Measurements from ENCODE around the gene NPFFR1.

Gene NPFFR1

GRCh38 chr10:70317943-70318318 lies 34.1 kb upstream of the NPFFR1 start:
- CTCF ChIA-PET, result interaction anchor here (0.5 kb wide), 1 partner anchor 53 kb away, joined by 3 read pairs; no protein-coding TSS in a partner anchor
- POLR2A ChIA-PET, result no interaction called here

GRCh38 chr10:70317272-70317942 lies 33.6 kb upstream of the NPFFR1 start:
- CTCF ChIA-PET, result interaction anchor here (0.5 kb wide), 1 partner anchor 52 kb away, joined by 3 read pairs; no protein-coding TSS in a partner anchor
- no peak overlapping the region for H3K4me3 ChIP-seq (ENCODE audit: low read depth, low read length)

More at GRCh38 chr10:70317943-70318318, 34.1 kb upstream of the NPFFR1 start:
- Histone ChIP-seq H3K27ac (ENCODE audit: extremely low read depth, low read depth, low read length) (no peak overlapping the region), H3K9me3 (ENCODE audit: control insufficient read depth, insufficient read depth, low read depth, low read length) (no peaks in the 10 kb centered on the region), H3K36me3 (ENCODE audit: control insufficient read depth in 2 of 2, insufficient read depth in 1 of 2, low read length in 2 of 2) (no peaks in the 10 kb centered on the region), H3K4me3 (ENCODE audit: low read depth, low read length) (no peak overlapping the region), H3K4me1 (ENCODE audit: control insufficient read depth, insufficient read depth, low read length) (no peaks in the 10 kb centered on the region)
- TF ChIP-seq ZNF677 (tag by site-specific recombination; IDR thresholded peaks at IDR 0.05), result no peak
- TF ChIP-seq KLF7 (tag by site-specific recombination; IDR thresholded peaks at IDR 0.05; ENCODE audit: borderline replicate concordance), result no peak
- TF ChIP-seq TRIM28 (IDR thresholded peaks at IDR 0.05; ENCODE audit: borderline replicate concordance, low read length), result no peak
- TF ChIP-seq ZNF341 (tag by site-specific recombination; IDR thresholded peaks at IDR 0.05; ENCODE audit: low read depth), result no peak

GRCh38 chr10:70315815-70316214 lies 32.0 kb upstream of the NPFFR1 start:
- Histone ChIP-seq H3K36me3 (ENCODE audit: control insufficient read depth in 2 of 2, insufficient read depth in 1 of 2, low read length in 2 of 2) (no peaks in the 10 kb centered on the region), H3K4me3 (ENCODE audit: low read depth, low read length) (no peak overlapping the region), H3K9me3 (ENCODE audit: control insufficient read depth, insufficient read depth, low read depth, low read length) (no peaks in the 10 kb centered on the region), H3K27ac (ENCODE audit: extremely low read depth, low read depth, low read length) (no peak overlapping the region), H3K4me1 (ENCODE audit: control insufficient read depth, insufficient read depth, low read length) (no peaks in the 10 kb centered on the region)
- ChIA-PET CTCF (interaction anchor here (0.7 kb wide), 1 partner anchor 145 kb away, joined by 3 read pairs; no protein-coding TSS in a partner anchor), POLR2A (no interaction called here)
- TF ChIP-seq REST (tag by site-specific recombination; IDR thresholded peaks at IDR 0.05) (peak; percentile 93), ZNF19 (tag by site-specific recombination; IDR thresholded peaks at IDR 0.05; ENCODE audit: low read depth) (no peak)

More at GRCh38 chr10:70317272-70317942, 33.6 kb upstream of the NPFFR1 start:
- POLR2A ChIA-PET, result no interaction called here
- Histone ChIP-seq H3K36me3 (ENCODE audit: control insufficient read depth in 2 of 2, insufficient read depth in 1 of 2, low read length in 2 of 2) (no peaks in the 10 kb centered on the region), H3K4me1 (ENCODE audit: control insufficient read depth, insufficient read depth, low read length) (no peaks in the 10 kb centered on the region), H3K27ac (ENCODE audit: extremely low read depth, low read depth, low read length) (no peak overlapping the region), H3K9me3 (ENCODE audit: control insufficient read depth, insufficient read depth, low read depth, low read length) (no peaks in the 10 kb centered on the region)
- TF ChIP-seq ZBTB44 (tag by site-specific recombination; IDR thresholded peaks at IDR 0.05) (no peak), ZNF670 (tag by site-specific recombination; IDR thresholded peaks at IDR 0.05; ENCODE audit: low read depth) (no peak)

- Histone ChIP-seq H3K9me3 (ENCODE audit: control insufficient read depth, insufficient read depth, low read depth, low read length) (no peaks in the 10 kb centered on the region), H3K4me3 (ENCODE audit: low read depth, low read length) (no peak overlapping the region), H3K27ac (ENCODE audit: extremely low read depth, low read depth, low read length) (no peak overlapping the region), H3K4me1 (ENCODE audit: control insufficient read depth, insufficient read depth, low read length) (no peaks in the 10 kb centered on the region), H3K36me3 (ENCODE audit: control insufficient read depth in 2 of 2, insufficient read depth in 1 of 2, low read length in 2 of 2) (no peaks in the 10 kb centered on the region)
- TF ChIP-seq ZNF37A (tag by site-specific recombination; IDR thresholded peaks at IDR 0.05) (no peak), HOXA7 (CRISPR knock-in tag; IDR thresholded peaks at IDR 0.05; ENCODE audit: borderline replicate concordance) (no peak), RBAK (tag by site-specific recombination; IDR thresholded peaks at IDR 0.05) (no peak)
- CTCF ChIA-PET, result interaction anchor here (0.7 kb wide), 1 partner anchor 9 kb away, joined by 3 read pairs; no protein-coding TSS in a partner anchor
- POLR2A ChIA-PET, result no interaction called here
These were observed 31.5 kb upstream of the NPFFR1 start for GRCh38 chr10:70315276-70315675.

Measured in HEK293 (cell line).